Left renal cortex interstitium (tissue), 4 donors: ENCODE measurements around the gene AIFM1. TPM values are rescaled to one million over a fixed set of nuclear protein-coding genes. Genes with fewer than 3 reads are reported as not detected.
A peak's percentile ranks its signal among the peaks of the same experiment; 100 is the strongest.

Experiments
- DNase-seq, 4 donors: peaks; one replicate each; pipeline ENCODE4 v3.0.0-alpha.2; 2013; ENCODE audit warnings: low read depth in 4 of 4, low spot score in 2 of 4, missing footprints in 1 of 4
- polyA plus RNA-seq, 4 donors: library from polyadenylated mRNA; unstranded; fragments of 120-200 nt; gene quantifications; one replicate each; pipeline ENCODE4 v1.2.1, GENCODE V29; 2013; ENCODE audit not compliant: insufficient read length in 4 of 4

AIFM1 gene
- polyA plus RNA-seq, 4 donors: 72.5 to 94.5 (median 80.4) TPM

DNA sequence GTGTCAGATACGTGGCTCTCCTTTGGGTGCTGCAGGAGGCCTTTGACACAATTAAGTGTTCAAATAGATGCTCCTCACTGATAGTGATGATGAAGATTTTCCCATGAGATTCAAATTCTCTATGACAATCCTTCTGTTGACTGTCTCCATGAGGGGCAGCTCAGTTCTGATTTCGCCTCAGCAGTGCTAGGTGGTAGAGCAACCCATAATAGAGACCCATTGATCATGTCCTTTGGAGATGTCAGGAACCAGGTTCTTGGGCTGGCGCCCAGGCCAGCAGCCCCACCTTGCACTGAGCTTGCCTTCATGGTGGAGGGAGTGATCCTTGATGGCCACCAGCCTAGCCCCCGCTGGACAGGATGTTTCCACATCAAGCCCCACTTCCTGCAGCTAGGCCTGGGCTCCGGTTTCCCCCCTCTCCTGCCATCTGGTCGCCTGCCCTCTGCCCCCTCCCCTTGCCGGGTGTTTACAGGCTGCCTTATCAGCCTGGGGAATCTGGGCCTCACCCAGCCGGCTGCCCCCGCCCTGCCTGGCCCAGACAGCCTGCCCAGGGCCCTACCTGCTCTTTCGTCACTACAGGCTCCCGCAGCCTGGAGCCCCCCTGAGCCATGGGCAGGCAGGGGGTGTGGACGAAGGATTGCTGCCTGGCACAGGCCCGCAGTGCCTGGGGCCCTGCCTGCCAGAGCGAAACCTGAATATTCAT, 68.0 kb downstream of the AIFM1 start:
- DNase-seq: no peak

GRCh38 chrX:130095249-130096030, 70.2 kb downstream of the AIFM1 start:
- DNase-seq: no peak

- no peak for DNase-seq
These were observed 70.9 kb downstream of the AIFM1 start for GRCh38 chrX:130094696-130095095.

- no peak for DNase-seq
These were observed 72.4 kb downstream of the AIFM1 start for GRCh38 chrX:130093271-130093670.

DNA sequence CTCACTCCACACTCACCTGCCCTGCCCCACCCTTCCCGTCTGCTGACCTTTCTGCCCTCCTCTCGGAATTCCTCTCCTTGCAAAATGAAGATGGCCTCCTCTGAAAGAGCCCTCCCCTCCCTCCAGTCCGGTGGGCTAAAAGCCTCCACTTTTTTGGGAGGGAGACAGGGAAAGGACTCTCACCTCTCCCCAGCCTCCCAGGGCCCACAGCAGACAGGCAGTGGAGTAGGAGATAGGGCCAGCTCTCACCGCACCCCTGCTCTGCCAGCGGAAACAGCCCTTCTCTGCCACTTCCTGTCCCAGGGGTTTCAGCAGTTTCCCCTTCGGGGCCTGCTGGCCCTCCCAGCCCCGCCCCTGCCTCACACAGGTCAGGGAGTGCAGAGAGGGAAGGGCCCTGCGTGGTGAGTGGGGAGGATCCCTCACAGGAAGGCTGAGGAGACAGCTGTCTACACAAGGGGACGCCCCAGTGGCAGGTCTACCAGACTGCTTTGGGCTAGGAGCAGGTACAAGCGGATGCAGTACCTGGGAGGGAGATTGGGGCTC, 73.6 kb downstream of the AIFM1 start:
- no peak for DNase-seq

DNA sequence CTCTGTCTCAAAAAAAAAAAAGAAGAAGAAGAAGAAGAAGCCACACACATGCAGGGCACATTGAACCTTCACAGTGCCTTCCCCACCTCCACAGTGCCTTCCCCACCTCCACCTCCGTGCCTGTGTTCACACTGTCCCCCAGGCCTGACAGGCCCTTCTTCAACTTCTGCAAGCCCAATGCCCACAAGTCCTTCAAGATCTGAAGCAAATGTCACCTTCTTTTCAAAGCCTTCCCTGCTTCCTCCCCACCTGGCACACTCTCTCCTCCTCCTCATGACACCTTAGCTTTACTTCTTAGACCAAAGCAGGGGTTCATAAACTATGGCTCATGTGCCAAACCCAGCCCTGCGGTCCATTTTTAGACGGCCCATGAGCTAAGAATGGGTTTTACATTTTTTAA, 75.3 kb downstream of the AIFM1 start:
- DNase-seq: no peak

DNA sequence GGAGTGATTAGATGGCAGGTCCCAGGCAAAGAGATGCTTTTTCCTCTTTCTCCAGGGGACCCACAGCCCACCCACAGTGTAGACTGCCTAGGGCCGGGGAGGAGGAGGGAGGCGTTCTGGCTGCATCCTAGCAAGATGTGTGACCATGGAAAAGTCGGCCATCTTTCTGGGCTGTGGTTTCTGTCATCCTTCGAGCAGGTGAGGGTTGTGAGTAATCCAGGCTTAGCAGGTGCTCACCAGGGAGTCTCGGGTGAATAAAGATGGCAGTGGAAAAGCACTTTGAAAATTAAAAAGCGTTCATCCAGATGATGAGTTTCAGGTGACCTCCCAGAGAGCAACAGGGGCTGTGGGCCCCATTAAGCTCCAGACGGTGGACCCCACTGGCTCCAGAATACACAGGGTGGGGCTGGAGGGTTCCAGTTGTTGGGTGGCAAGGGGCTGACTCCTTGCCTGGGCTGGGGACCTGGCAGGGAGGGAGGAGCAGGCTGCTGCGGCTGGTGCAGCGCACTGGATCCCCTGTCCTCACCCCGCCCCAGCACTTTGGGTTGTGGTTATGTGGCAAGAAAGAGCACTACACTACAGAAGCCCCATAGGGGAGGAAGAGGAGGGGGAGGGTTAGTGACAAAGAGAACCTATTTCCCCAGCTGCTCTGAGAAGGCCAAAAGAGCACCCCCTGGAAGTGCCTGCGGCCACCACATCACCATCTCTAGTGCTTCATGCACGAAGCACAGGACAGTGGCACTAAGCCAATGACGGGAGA, 79.0 kb downstream of the AIFM1 start:
- DNase-seq: no peak

- no peak for DNase-seq
These were observed 79.8 kb downstream of the AIFM1 start for GRCh38 chrX:130085551-130086446.

- no peak for DNase-seq
These were observed 80.9 kb downstream of the AIFM1 start for GRCh38 chrX:130084631-130085237.

GRCh38 chrX:130083656-130084382, 81.8 kb downstream of the AIFM1 start:
- no peak for DNase-seq

DNA sequence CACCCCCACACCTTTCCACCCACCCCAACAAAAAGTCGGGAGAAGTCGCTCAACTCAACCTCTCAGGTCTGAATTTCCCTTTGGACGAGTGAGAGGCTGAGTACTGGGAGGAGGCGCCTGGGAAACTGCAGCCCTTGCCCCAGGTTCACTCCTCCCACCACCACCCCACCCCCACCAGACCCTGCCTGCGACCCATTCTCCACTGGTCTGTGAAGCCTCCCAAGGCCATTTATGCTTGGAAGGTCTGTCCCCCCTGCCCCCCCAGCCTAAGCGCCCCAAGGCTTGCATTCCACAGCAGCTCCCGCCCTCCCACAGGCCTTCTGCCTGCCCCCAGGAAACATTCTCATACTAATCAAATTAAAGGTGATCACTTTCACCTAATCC, 82.5 kb downstream of the AIFM1 start:
- no peak for DNase-seq

- DNase-seq: no peak
These were observed 83.2 kb downstream of the AIFM1 start for GRCh38 chrX:130082244-130083106.

GRCh38 chrX:130081421-130082045, 84.1 kb downstream of the AIFM1 start:
- DNase-seq: no peak

DNA sequence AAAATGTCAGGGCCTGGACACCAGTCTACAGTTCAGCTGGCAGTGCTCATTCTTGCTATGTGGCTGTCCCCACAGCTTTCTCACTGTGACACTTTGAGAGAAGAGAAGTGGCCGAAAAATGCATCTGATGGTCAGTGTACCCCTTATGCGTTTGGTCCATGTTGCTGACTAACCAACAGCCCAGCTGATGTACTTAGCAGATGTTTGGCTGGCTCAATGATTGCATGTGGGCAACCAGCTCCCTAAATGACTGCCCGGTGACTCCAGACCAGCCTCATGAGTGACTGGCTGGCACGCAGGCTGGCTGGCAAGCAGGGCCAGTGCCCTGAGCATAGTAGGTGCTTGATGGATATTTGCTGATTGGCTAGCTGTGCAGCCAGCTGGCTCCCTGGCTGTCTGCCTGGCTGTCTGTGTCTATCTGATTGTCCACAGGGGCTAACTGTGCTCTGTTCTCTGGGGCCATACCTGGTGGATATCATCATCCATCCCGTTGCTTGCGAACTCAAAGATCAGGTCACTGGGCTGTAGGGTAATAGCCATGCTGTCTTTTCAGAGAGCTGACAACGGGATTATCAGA, 84.8 kb downstream of the AIFM1 start:
- DNase-seq: no peak

GRCh38 chrX:130079824-130080406, 85.7 kb downstream of the AIFM1 start:
- peak in 1 of 4 donors; percentile 48 for DNase-seq
